ENCODE measurements around the gene TTLL9. TPM values are rescaled to one million over a fixed set of nuclear protein-coding genes. Genes with fewer than 3 reads are reported as not detected.

The TTLL9 gene
- total RNA-seq, 2 donors from 2014 or later = 1.2 TPM; not detected in 1

GRCh38 chr20:31831771-31832306 lies 38.6 kb upstream of the TTLL9 start:
- Histone ChIP-seq H3K4me3 (no peak overlapping the region), H3K36me3 (no peaks in the 10 kb centered on the region), H3K27ac (no peak overlapping the region), H3K9me3 (no peaks in the 10 kb centered on the region), H3K4me1 (replicated peaks) (no peaks in the 10 kb centered on the region), H3K27me3 (replicated peaks; ENCODE audit: insufficient read depth) (no peaks in the 10 kb centered on the region)
- WGBS = 88% methylated on average over 17 of the region's 17 CpGs
- no peak for DNase-seq (ENCODE audit: low spot score)
- intact Hi-C loops (cut with DNase I) = no loop called here
- TF ChIP-seq, protein P1, sequence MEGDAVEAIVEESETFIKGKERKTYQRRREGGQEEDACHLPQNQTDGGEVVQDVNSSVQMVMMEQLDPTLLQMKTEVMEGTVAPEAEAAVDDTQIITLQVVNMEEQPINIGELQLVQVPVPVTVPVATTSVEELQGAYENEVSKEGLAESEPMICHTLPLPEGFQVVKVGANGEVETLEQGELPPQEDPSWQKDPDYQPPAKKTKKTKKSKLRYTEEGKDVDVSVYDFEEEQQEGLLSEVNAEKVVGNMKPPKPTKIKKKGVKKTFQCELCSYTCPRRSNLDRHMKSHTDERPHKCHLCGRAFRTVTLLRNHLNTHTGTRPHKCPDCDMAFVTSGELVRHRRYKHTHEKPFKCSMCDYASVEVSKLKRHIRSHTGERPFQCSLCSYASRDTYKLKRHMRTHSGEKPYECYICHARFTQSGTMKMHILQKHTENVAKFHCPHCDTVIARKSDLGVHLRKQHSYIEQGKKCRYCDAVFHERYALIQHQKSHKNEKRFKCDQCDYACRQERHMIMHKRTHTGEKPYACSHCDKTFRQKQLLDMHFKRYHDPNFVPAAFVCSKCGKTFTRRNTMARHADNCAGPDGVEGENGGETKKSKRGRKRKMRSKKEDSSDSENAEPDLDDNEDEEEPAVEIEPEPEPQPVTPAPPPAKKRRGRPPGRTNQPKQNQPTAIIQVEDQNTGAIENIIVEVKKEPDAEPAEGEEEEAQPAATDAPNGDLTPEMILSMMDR (IDR thresholded peaks at IDR 0.05) = no peak
- TF ChIP-seq POLR2A (IDR thresholded peaks at IDR 0.05) (no peak), POLR2AphosphoS5 (IDR thresholded peaks at IDR 0.05) (no peak)

- 66% methylated on average over 14 of the region's 14 CpGs for WGBS
- no peak overlapping the region for H3K27ac ChIP-seq
- intact Hi-C loops (cut with DNase I) = no loop called here
- TF ChIP-seq, protein P1 (IDR thresholded peaks at IDR 0.05) = peak in 3 of 4 experiments; percentile 37 to 60 (median 46)
- TF ChIP-seq POLR2AphosphoS5 (IDR thresholded peaks at IDR 0.05) = no peak
- DNase-seq (ENCODE audit: low spot score) = no peak
- H3K4me1 ChIP-seq (replicated peaks) = no peaks in the 10 kb centered on the region
- no peaks in the 10 kb centered on the region for H3K9me3 ChIP-seq
- no peak overlapping the region for H3K4me3 ChIP-seq
- no peaks in the 10 kb centered on the region for H3K36me3 ChIP-seq
- no peaks in the 10 kb centered on the region for H3K27me3 ChIP-seq (replicated peaks; ENCODE audit: insufficient read depth)
Measured at GRCh38 chr20:31833130-31833930, 37.1 kb upstream of the TTLL9 start.

- no peak for DNase-seq (ENCODE audit: low spot score)
- 78% methylated on average over 17 of the region's 20 CpGs for WGBS
- no peak for TF ChIP-seq POLR2A (IDR thresholded peaks at IDR 0.05)
- no peak for TF ChIP-seq POLR2AphosphoS5 (IDR thresholded peaks at IDR 0.05)
- TF ChIP-seq, protein P1 (IDR thresholded peaks at IDR 0.05) = no peak
- Histone ChIP-seq H3K4me1 (replicated peaks) (no peaks in the 10 kb centered on the region), H3K27me3 (replicated peaks; ENCODE audit: insufficient read depth) (no peaks in the 10 kb centered on the region), H3K27ac (no peak overlapping the region), H3K36me3 (no peaks in the 10 kb centered on the region), H3K4me3 (no peak overlapping the region), H3K9me3 (no peaks in the 10 kb centered on the region)
- intact Hi-C loops (cut with DNase I) = no loop called here
Measured at GRCh38 chr20:31833931-31834521, 36.4 kb upstream of the TTLL9 start.

DNA sequence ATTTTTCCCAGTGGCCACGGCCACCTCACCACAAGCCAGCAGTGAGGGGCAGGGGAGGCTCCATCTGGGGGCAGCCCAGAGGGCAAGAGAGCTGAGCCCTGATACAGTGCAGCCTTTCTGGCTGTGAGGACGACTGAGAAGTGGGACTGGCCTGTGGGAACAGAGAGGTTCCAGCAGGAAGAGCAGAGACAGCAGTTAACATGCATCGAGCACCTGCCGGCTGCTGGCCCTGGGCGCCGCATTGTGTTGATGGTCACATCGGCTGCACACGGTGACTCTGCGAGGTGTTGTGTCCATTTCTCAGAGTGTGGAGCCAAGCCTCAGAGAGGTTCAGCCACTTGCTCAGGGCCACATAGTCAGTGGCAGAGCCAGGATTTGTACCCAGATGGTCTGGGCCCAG lies 34.9 kb upstream of the TTLL9 start:
- intact Hi-C loops (cut with DNase I) = no loop called here
- no peak for TF ChIP-seq POLR2A (IDR thresholded peaks at IDR 0.05)
- no peak for TF ChIP-seq POLR2AphosphoS5 (IDR thresholded peaks at IDR 0.05)
- TF ChIP-seq, protein P1 (IDR thresholded peaks at IDR 0.05) = no peak
- WGBS = 78% methylated on average over 9 of the region's 9 CpGs

More for the DNA sequence above, 34.9 kb upstream of the TTLL9 start:
- Histone ChIP-seq H3K36me3 (no peaks in the 10 kb centered on the region), H3K27me3 (replicated peaks; ENCODE audit: insufficient read depth) (no peaks in the 10 kb centered on the region), H3K4me1 (replicated peaks) (no peaks in the 10 kb centered on the region), H3K9me3 (no peaks in the 10 kb centered on the region), H3K4me3 (no peak overlapping the region), H3K27ac (no peak overlapping the region)
- no peak for DNase-seq (ENCODE audit: low spot score)

Data from prostate gland (tissue), 2 donors.